Measurements from ENCODE around the gene CCDC14.
"Not testable (repeated sequence)": the region's sequence is repeated elsewhere in the genome, so short reads cannot be mapped to it uniquely, and the experiment has no call there.

The CCDC14 gene

DNA sequence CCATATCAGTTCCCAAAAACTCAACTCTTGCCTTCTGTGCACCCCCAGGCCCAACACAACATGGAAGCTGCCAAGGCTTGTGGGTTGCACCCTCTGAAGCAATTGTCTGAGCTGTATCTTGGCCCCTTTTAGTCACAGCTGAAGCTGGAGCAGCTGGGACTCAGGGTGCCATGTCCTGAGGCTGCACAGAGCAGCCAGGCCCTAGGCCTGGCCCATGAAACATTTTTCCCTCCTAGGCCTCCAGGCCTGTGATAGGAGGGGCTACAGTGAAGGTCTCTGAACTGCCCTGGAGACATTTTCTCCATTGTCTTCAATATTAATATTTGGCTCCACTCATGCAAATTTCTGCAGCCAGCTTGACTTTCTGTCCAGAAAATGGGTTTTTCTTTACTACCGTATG lies 68.8 kb downstream of the CCDC14 start:
- no peak for DNase-seq

DNA sequence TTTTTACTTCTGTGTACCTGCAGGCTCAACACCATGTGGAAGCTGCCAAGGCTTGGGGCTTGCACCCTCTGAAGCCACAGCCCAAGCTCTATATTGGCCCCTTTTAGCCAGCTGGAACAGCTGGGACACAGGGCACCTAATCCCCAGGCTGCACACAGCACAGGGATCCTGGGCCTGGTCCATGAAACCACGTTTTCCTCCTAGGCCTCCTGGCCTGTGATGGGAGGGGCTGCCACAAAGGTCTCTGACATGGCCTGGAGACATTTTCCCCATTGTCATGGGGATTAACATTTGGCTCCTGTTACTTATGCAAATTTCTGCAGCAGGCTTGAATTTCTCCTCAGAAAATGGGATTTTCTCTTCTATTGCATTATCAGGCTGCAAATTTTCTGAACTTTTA lies 70.0 kb downstream of the CCDC14 start:
- DNase-seq: not testable (repeated sequence)

GRCh38 chr3:123890162-123890561 lies 70.9 kb downstream of the CCDC14 start:
- not testable (repeated sequence) for DNase-seq

DNA sequence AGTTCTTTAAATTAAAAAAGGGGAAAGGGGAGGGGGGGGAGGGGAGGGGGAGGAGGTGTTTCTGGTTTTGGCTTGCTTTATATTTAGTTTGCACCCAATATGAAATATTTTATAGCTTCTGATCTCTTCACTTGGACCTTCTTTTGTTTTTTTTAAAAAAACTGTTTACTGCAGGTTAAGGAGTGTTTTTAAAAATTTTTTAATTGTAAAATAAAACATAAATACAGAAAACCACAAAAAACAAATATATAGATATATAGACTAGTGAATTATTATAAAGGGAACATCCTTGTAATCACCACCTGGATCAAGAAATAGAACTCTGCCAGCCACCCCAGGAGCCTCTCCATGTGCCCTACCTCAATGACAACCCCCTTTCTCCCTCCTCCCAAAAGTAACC lies 76.0 kb downstream of the CCDC14 start:
- no peak for DNase-seq

DNA sequence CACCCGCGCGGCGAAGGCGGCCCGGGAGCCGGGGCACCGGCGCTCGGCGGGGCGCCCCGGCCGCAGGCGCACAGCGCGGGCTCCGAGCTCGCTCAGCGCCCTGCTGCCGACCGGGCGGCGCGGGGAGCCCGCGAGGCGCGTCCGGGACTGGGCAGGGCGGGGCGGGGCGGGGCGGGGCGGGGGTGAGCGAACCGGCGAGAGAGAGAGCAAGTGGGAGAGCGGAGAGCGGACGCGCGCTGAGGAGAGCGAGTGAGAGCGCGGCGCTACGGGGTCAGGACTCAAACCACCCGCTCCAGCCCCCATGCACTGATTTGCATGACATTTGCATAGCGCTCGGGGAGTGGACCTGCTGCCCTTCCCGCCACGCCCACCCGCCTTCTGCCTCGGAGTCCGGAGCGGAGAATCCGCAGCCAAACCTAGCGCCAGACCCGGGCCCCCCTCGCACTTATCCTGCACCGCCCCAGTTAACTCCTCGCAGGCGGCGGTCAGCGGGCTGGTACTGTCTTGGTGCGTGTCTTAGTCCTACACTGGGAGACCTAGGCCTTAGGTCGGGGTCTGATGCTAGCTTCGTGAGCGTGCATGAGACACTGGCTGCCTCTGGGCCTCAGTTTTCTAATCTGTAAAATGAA lies 76.7 kb downstream of the CCDC14 start, which contains the start of gene MYLK:
MYLK (minus strand) TSS at position 130 of the 629 bp plus-strand sequence. CDS start 90,491 bp downstream, outside the sequence.
- DNase-seq: peak; percentile 35

GRCh38 chr3:123883701-123884202 lies 77.3 kb downstream of the CCDC14 start:
- no peak for DNase-seq

GRCh38 chr3:123883111-123883510 lies 77.9 kb downstream of the CCDC14 start:
- DNase-seq: no peak

DNA sequence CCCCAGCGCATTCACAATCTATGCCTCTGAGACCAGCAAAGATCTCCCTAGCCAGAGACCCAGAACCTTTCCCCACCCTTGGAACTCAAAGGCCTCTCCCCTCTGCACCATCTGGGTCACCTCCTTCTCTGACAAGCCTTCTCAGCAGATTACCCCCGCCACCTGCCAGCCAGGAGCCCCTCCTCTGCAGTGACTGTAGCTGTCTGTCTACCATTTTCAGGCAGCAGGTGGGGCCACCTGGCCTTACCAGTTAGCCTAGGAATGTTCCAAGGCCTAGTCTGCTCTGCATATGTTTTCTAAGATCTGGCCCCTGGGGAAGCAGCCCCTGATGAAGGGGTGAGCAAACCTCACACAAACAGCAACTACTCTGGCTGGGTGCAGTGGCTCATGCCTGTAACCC lies 79.3 kb downstream of the CCDC14 start:
- DNase-seq: no peak

- no peak for DNase-seq
These were observed 79.9 kb downstream of the CCDC14 start for GRCh38 chr3:123880998-123881561.

DNA sequence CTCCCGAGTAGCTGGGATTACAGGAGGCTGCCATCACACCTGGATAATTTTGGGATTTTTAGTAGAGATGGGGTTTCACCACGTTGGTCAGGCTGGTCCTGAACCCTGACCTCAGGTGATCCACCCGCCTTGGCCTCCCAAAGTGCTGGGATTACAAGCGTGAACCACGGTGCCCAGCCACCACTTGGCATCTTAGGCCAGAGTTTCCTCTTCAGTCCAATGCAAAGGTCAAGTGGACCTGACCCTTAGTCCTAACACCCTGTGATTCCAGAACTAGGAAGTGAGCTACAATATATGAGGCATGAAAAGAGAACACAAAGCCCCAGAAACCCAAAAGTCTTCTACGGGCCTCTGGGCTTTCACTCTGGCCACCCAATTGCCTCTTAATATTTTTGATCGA lies 82.2 kb downstream of the CCDC14 start:
- no peak for DNase-seq

DNA sequence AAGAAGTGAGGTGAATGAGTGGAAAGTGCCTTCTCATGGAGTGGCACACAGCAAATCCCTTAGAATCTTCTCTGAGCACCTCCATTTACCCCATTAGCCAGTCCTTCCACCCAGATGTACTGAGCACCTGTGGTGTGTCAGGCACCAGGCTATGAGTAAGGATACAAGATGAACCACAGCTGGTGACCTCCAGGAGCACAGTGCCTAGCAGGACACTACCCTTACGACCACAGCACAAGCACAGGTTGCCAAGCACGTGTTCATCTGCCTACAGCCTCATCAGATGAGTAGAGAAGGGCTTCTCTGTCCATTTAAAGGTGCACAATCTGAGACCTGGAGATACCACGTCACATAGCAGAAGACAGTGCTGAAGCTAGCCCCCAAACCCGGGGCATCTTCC lies 83.1 kb downstream of the CCDC14 start:
- no peak for DNase-seq

DNA sequence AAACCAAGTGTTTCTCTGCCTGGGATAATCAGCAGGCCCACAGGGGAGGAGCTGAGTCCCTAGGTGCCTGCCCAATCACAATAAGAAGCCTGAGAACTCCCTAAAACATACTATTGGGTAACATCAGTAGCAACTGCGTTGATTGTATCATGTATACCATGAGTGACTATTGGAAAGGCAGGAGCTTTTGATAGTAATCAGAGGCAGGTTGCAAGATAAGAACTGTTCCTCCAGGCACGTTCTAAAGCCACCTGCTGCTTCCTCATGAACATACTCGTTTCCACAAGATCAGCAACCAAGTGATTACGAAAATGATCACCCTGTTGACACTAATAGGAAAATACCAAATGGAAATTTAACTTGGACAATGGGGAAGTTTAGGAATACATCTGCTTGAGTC lies 83.6 kb downstream of the CCDC14 start:
- DNase-seq: no peak

- DNase-seq: no peak
These were observed 84.2 kb downstream of the CCDC14 start for GRCh38 chr3:123876858-123877257.

- DNase-seq: no peak
These were observed 88.4 kb downstream of the CCDC14 start for GRCh38 chr3:123872621-123873020.

GRCh38 chr3:123871946-123872345 lies 89.1 kb downstream of the CCDC14 start:
- peak; percentile 46 for DNase-seq

- DNase-seq: no peak
These were observed 91.0 kb downstream of the CCDC14 start for GRCh38 chr3:123870033-123870432.

DNA sequence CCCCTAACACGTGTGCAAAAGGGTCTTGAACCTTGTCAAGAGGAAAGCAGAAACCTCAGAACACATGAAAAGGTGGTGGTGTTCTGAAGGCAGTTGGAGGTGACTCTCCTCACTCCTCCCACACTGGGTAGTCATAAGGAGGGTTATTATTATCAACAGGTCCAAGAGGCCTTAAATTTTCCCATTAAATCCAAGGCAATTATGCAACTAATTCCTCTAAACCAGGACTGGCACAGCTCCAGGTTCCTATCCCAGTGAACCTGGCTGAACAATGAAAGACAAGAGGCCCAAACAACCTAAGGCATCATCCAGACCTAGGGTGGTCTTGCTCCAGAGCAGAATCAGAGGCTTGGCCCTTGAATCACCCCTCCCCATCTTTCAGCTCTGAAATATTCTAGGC lies 91.9 kb downstream of the CCDC14 start:
- no peak for DNase-seq

DNA sequence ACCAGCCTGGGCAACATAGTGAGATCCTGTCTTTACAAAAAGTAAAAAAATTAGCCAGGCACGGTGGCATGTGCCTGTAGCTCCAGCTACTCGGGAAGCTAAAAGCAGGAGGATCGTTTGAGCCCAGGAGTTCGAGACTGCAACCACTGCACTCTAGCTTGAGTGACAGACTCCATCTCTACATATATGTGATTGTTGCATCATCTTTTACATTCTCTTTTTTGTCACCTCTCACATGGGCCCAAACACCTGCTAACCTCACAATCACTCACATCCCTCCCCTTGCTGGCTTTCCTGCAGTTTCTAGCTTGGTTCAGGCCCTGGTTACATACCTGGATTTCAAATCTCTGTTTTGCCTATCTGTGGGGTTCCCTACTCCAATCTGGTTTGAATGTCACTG lies 96.3 kb downstream of the CCDC14 start:
- no peak for DNase-seq
